ENCODE measurements around the gene CLDN15. TPM values are rescaled to one million over a fixed set of nuclear protein-coding genes. Genes with fewer than 3 reads are reported as not detected.

CLDN15 gene
- total RNA-seq, 1 experiment from 2014 or later: 9.7 TPM

DNA sequence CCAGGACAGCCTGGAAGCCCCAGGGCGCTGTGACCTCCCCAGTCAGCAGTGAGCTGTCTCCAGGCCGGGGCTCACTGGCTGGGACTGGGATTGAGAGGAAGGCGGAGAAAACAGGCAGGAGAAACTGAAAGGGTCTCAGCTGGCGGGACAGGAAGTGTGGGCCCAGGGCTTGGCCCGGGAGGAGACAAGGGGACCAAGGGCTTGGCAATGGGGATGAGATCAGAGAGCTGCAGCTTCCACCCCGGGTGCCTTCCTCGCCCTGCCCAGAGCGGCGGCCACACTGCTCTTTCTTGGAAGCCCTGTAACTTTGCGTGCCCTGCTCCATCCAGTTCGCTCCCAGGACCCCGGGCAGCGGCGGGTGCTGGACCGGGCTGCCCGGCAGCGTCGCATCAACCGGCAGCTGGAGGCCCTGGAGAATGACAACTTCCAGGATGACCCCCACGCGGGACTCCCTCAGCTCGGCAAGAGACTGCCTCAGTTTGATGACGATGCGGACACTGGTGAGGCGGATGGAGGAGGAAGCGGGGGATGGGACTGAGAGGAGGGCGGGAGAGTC, 15.2 kb downstream of the CLDN15 start:
- no CpG with 5 or more reads among the region's 27 CpGs for WGBS (ENCODE audit: extremely low coverage, insufficient read length, low lambda C conversion rate)
- H3K79me2 ChIP-seq (ENCODE audit: insufficient read depth, low read length): no peaks in the 10 kb centered on the region
- no peaks in the 10 kb centered on the region for H3K9me3 ChIP-seq (ENCODE audit: control insufficient read depth, low read depth, low read length)
- DNase-seq: no peak
- no peak overlapping the region for H3K4me3 Mint-ChIP-seq
- H4K5ac ChIP-seq (ENCODE audit: insufficient read length, low read depth, low read length): no peak overlapping the region
- no peak overlapping the region for H3K27ac ChIP-seq (ENCODE audit: insufficient read length, low read depth, low read length)
- H3K56ac ChIP-seq (ENCODE audit: insufficient read length, low read depth, low read length): no peak overlapping the region
- no peak overlapping the region for H2BK15ac ChIP-seq (ENCODE audit: low read depth, low read length)
- H4K91ac ChIP-seq (ENCODE audit: insufficient read length, low read depth, low read length): no peak overlapping the region
- H2BK120ac ChIP-seq (ENCODE audit: low read depth, low read length, poor library complexity, severe bottlenecking): no peak overlapping the region
- no peaks in the 10 kb centered on the region for H3K27me3 ChIP-seq (ENCODE audit: insufficient read depth, low read length)
- H3T11ph ChIP-seq (ENCODE audit: low read length): no peak overlapping the region
- H3K27me3 Mint-ChIP-seq (ENCODE audit: low read depth): no peaks in the 10 kb centered on the region; the same call in 1 of the 2 replicates
- no peak for TF ChIP-seq CTCF (conservative IDR thresholded peaks at IDR 0.05)
- H3K23ac ChIP-seq (ENCODE audit: insufficient read length, low read depth, low read length): no peak overlapping the region
- H3K79me1 ChIP-seq (ENCODE audit: insufficient read depth, low read depth, low read length, poor library complexity, severe bottlenecking): no peaks in the 10 kb centered on the region
- H2BK12ac ChIP-seq (ENCODE audit: insufficient read length, low read depth, low read length): no peak overlapping the region
- no peak overlapping the region for H2AK5ac ChIP-seq (ENCODE audit: insufficient read length, low read length)
- H3K4me1 ChIP-seq (ENCODE audit: insufficient read depth, low read length): peaks cover 3% of the 10 kb centered on the region; the same call in 1 of the 2 replicates
- no peaks in the 10 kb centered on the region for H4K20me1 ChIP-seq (ENCODE audit: control insufficient read depth, insufficient read depth, insufficient read length)
- no peak overlapping the region for H2BK5ac ChIP-seq (ENCODE audit: insufficient read length, low read length)
- peaks cover 21 to 34% (median 27%) of the 10 kb centered on the region in 3 experiments for H3K36me3 Mint-ChIP-seq (ENCODE audit: insufficient read depth in 1 of 3, low read depth in 3 of 3)
- no peak overlapping the region for H3K14ac ChIP-seq (ENCODE audit: insufficient read depth, low read length)
- H4K8ac ChIP-seq (replicated peaks; ENCODE audit: insufficient read length, low read depth, low read length): no peak overlapping the region
- peak overlapping the region; percentile 34 to 79 (median 52); a peak in 4 of 7 replicates for H3K27ac Mint-ChIP-seq
- H2BK20ac ChIP-seq (ENCODE audit: low read depth, low read length, poor library complexity, severe bottlenecking): no peak overlapping the region
- H3K9ac ChIP-seq (ENCODE audit: extremely low read depth, insufficient read length, low read length): no peak overlapping the region
- H3K4me1 Mint-ChIP-seq: peaks cover 11 to 14% of the 10 kb centered on the region in 2 experiments
- no peaks in the 10 kb centered on the region for H3K9me3 Mint-ChIP-seq
- no peak overlapping the region for H3K18ac ChIP-seq (ENCODE audit: insufficient read length, low read depth, low read length)
- peaks cover 3% of the 10 kb centered on the region for H3K23me2 ChIP-seq (ENCODE audit: insufficient read length, low read depth, low read length, poor library complexity, severe bottlenecking)
- H3K4ac ChIP-seq (ENCODE audit: low read depth, low read length): no peak overlapping the region
- no peak overlapping the region for H2AFZ ChIP-seq (ENCODE audit: low read length)
- no peak overlapping the region for H3K4me2 ChIP-seq (ENCODE audit: insufficient read depth, insufficient read length, low read length)

All from H9 (cell line).